GM21526 (cell line): ENCODE results near the gene C1orf141.
"Not testable (repeated sequence)": the region's sequence is repeated elsewhere in the genome, so short reads cannot be mapped to it uniquely, and the experiment has no call there.

Experiments
- ATAC-seq: cut with Tn5 transposase; IDR thresholded peaks from one replicate; pipeline ENCODE4 v1.9.1; 2021; ENCODE audit warnings: moderate library complexity; ENCODE audit not compliant: unreplicated experiment, low FRiP score

C1orf141 gene

DNA sequence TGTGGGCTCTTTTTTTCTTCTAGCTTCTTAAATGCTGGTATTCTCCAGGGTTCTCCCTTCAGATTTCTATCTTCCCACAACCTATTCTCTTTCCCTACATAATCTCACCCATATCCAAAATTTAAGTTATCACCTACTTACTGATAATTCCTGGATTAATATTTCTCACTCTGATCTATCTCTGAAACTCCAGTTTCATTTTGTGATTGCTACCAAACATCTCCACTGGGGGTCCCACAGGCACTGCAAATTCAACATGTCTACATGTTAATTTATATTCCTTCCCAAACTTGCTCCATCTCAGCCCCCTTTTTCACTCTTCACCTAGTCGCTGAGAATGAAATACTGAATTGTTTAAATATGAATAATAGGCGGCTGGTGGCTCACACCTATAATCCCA lies 9.9 kb upstream of the C1orf141 start:
- ATAC-seq = no peak

DNA sequence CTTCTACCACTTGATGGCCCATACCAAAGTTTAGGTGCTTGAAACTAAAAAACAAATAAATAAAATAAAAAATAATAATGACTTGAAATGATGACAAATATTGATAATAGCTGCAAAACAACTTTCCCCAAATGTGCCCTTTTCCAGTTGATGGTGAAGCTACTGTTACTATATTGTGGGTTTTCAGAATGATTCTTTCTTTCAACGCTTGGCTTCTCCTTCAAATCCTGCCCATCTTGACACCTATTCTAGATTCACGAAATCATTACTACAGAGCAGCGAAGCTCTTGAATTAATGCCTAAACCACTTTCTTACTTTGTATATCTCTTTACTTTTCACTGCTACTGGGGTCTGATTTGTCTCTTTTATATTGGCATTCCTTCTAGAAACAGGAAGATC lies 9.2 kb upstream of the C1orf141 start:
- ATAC-seq = no peak

DNA sequence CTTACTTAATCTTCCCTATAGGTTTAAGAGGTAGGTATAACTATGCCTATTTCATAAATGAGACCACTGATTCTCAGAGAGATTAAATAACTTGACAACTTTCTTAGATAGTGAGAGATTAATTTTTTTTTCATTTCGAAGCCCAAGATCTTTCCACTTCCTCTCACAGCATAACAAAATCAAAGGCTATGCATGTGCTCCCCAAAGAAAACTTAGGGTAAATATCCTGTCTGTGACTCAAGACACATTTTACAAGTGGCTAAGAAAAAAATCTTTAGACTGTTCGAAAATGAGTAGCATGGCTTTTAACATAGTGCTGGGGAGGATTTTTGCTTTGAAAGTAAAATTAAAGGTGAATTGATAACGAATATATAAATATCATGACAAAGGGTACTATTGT lies 8.2 kb upstream of the C1orf141 start:
- no peak for ATAC-seq

DNA sequence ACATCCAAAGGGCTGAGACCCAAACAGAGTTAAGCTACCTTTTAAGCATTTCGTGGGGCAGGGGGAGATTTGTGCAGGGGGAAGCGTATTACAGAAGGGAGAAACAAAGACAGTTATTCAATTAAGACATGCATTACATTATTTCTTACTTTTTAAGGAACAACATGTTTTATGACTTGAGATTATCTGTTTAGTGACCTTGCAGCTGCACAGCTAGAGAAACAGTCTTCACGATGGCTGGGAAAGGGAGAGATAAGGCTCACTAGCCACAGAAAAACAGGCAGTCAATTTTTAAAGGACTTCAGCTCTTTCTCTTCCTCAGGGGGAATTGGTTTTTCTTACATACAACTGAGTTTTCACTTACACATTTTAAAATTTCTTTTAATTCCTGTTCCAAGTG lies 7.1 kb upstream of the C1orf141 start:
- ATAC-seq = not testable (repeated sequence)

DNA sequence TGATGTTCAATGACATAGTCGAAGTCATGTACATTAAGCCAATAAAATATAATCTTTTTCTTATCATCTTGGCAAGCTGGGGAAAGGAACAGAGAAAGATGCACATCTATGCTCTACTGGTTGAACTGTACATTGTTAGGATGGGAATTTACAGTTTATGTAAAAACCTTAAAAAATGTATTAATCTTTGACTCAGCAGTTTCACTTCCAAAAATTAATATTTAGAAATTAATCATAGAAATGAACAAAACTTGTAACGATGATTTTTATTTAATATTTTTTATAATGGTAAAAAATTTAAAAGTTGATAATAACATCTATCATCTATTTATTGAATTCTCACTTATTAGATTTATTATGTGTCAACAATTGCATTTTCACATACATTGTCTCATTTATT lies 5.7 kb upstream of the C1orf141 start:
- no peak for ATAC-seq

DNA sequence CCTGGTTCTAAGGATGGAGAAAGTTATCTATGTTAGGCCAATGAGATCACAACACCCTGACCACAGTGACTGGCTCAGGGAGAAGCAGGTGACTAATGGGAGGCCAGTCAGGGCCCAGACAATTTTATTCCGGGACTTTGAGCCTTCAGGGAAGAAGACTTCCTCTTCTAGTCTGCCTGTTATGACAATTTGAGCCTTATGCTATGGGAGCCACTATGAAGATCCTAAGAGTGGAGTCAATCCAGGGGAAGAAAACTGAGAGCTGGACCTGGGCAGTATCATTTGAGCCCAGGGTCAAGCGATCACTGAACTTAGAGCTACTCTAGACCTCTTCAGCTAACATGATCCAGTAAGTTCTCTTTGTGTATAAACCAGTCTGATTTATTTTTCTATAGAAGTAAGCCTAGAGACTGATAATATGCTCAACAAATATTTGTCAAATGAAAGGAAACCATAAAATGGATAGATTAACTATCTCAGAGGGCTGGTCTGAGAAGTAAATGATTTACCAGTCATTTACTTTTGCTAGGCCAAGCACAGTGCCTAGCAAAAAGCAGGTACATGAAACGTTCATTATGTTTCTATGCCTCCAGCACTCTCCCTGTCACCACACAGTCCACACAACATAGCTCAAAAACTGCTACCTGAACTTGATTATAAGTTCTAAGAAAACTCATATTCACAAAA lies 4.2 kb upstream of the C1orf141 start:
- no peak for ATAC-seq

DNA sequence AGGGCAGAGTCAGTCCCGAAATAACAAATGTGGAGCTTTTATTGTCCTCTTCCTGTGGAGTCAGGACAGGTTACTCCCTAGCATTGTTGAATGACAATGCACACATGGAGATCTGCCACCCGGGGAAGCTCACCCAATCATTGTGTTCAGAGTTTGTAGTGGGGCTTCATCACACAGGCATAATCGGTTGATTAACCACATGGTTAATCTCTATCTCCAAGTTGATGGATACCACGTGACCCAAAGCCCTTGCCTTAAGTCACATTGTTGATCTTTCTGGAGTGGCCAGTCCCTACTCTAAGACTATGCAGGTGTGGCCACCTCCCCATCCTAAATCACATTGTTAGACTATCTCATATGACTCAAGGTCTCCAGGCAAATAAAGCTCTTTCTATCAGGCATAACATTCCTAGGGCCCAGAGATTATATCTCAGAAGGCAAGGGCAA lies 2.6 kb upstream of the C1orf141 start:
- no peak for ATAC-seq

DNA sequence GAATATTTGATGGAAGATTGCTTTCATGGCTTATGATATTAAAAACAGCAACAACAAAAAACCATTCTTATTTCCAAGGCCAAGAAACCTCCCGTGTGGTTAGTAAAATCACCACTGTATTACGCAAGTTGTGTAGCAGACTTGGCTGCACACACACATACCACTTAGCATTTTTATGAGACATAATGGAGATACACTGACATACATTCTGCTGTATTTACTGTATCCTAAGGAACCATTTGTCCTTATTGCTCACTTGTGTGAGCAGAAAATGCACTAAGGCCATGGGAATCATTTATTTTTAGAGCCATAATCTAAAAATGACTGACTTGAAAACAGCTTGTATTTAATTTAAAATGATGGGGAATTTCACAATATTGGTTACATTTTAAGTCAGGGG lies 584 bp upstream of the C1orf141 start:
- no peak for ATAC-seq

DNA sequence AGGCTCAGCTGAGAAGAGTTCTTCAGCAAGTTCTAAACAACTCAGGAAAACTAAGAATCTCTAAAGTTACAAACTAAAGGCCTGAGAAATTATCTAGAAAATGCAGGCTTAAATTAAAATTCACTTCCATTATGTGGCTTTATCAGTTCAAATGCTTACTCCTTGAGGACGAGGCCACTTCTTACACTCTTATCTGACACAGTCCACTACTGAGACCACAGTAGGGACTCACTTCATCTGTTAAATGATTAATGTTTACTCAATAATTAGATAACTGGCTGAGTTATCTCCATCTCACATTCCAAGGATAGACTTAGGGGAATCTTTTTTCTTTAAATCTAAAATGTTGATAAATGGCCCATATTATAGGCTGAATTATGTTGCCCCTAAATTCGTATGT lies 1.6 kb downstream of the C1orf141 start:
- no peak for ATAC-seq

DNA sequence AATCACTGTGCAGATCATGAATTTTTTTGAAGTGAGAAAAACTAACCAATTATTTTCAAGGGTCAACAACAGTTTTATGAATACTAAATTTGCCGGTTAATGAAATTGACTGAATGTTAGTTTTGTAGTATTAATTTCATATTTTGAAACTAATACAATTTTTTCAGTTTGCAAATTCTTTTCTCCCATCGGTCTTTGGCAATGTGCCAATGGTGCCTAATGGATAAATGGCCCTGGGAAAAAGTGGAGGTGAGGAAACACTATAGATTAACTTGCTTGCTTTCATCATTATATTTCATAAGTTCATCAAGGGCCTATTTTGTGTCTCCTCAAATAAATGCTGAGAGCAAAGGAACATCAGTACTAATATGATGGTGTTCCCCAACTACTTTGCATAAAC lies 4.1 kb downstream of the C1orf141 start:
- no peak for ATAC-seq

DNA sequence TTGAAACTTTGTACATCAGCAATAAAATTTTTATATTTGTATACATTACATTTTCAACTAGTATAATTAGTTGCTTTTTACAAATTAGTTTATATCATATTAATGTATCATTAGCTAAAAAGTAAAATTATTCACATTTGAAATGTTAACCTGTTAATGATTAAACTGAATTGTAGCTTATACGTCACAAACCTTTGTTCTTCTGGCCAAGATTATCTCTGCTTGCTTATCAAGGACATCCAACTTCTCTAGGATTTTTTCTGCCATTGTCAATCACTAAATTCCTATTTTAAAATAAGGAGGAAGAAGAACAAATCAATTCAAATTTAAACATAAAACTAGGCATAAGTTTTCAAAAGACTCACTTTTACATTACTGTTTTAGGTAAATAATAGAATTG lies 7.8 kb downstream of the C1orf141 start:
- ATAC-seq = no peak

DNA sequence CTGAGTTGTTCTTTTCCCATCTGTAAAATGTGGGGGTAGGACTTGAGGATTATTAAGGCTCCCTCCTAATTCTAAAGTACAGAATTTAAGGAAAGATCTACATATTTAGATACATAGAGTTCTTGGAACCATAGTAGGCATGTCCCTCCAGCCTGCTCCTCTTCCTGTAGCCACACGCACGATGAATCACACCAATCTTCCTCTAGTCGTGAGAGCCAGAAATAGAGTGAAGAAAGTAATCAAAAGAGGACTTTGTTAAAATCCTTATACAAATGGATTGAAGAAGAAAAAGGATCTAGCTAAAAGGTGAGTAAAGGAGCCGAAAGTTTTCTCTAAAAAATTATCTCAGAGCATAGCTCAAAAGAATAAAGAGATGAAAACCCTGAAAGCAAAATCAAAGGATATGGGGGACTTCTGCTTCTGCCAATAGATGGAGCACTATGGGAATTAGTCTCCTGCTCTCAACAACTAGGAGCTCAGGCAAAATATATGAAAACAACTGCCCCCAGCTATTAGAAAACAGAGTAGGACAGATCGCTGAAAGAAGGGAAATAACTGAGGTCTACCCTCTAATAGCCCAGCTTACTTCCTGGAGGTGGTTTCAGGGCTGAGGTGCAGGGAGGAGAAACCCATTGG lies 8.5 kb downstream of the C1orf141 start:
- no peak for ATAC-seq

DNA sequence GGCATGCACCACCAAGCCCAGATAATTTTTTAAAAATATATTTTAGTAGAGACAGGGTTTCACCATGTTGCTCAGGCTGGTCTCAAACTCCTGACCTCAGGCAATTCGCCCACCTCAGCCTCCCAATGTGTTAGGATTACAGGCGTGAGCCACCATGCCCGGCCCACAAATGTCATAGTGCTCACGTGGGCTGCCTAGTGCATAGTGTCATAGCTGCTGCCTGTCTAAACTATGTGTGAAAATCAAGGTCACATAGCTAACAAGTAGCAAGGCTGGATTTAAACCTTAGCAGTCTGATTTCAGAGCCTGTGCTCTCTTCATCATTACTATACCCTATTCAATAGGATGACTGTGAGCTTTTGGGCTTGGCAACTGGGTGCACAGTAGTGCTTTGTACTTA lies 10.3 kb downstream of the C1orf141 start:
- ATAC-seq = no peak

DNA sequence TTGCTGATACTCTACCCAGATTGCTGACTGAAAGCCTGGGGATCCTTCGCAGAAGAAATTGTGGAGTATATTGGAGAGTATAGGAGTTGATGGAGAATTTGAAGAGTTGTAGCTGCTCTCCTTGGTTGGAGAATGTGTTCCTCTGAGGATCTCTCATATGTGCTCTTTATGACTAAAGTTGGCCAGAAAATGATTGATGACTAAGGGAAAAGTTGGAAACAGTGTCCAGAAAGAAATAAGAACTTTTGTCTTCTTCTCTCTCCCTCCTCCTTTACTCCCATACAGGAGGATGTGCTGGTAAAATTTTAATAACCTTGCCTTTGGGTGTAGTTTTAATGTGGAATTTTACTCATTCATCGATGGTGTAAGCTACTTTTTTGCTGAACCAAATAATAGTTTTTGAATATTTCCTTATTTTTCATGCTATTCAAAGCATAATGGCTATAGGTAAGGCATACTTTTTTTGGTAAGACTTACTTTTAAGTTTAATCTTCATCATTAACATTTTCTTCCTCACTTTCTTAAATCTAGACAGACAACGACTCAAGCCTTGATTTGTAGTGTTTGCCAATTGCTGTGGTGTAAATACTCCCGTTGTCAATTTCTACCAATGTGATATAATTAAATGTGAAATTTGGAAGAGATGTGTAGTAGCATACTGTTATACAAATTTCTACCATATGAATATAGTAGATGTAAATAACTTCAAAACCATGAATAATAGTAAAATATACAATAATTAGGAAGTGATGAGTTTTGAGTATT lies 13.7 kb downstream of the C1orf141 start:
- ATAC-seq = no peak

DNA sequence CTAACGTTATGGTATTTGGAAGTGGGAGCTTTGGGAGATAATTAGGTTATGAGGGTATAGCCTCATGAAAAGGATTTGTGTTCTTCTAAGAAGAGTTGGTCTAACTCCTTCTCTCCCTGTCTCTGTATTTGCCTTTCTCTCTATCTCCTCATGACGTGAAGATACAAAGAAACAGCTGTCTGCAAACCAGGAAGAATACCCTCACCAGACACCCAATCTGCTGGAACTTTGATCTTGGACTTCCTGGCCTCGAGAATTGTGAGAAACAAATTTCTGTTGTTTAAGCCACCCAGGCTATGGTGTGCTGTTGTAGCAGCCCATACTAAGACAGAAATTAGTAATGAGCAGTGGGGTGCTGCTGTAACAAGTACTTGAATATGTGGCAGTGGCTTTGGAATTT lies 16.1 kb downstream of the C1orf141 start:
- ATAC-seq = no peak

DNA sequence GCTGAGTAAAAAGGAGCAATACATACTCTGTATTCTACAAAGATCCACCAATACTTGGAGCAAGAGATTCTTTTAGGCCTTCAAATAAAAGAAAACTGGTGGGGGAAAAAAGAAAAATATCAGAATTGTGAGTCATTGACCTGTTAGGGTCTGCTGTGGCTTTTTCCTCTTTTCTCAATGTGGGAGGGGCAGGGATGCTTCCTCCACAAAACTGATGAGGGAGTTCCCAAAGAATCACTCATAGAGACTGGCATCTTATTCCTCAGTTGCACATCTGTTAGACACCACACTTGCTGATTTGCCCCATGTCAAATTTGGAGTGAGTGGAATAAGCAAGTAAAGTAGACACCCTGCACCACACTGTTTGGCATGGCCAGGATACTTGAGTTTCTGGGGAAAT lies 16.6 kb downstream of the C1orf141 start:
- no peak for ATAC-seq

DNA sequence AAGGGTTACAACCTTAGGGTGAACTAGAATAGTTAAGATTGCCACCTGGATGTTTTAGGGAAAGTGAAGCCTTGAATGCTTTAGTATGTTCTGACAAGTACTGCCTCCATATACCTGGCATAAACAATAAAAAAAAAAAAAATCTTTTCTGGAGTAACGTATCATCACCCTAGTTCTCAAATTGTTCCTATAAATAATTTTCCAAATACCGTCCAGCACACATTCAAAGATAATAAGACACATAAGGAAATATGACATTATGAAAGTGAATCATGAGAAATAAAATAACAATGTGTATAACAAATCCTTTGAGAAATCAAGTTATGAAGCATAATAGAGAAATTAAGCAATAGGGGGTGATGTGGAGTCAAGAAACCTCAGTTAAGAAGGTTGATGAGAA lies 20.6 kb downstream of the C1orf141 start:
- ATAC-seq = no peak

DNA sequence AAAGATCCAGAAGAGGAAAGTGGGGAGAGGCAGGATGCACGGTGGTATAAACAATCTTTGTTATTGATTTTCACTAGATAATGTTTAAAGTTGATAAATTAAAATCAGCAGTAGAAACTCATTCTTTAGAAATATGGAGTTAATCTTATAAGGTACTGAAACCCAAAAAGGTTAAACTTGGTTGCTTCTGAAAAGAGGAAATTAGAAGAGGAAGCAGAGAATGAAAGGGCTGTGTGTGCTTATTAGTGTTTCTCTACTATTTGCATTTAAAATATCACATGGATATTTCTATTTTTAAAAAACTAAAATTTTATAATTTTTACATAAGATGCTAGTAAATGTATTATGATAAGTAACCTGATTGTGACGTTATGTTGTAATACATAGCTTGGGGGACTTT lies 24.4 kb downstream of the C1orf141 start:
- peak; percentile 62 for ATAC-seq

DNA sequence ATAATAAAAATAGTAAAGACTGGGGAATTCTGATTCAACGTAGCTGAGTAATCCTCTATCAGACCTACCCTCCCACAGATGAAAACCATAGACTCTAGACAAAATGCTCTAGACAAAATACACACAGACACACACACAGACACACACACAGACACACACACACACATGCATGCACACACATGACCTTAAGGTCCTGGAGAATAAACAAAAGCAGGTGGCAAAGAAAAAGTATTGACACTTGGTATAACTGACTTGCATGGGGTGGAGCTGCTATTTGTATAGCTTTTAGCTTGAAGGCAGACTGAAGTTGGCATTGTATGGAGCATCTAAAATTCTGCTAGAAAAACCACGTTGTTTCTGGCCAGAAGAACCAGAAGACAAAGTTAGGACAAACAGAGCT lies 29.3 kb downstream of the C1orf141 start:
- ATAC-seq = no peak

DNA sequence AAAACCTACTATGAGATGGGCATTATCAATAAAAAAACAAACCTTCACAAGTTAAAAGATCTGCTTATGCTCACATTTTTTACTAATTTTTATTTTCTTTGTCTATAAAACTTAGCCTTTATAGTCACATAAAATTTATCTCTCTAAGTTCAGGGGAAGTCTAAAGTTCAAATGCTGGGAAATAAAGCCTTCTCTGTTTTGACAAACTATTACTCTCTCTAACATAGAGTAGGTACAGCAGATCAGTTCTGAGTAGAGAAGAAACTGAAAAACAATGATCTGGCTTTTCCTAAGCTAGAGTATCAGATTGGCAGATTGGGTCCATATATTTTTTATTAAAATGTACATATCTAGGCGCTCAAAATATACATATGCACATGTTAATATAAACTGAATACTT lies 31.2 kb downstream of the C1orf141 start:
- no peak for ATAC-seq

DNA sequence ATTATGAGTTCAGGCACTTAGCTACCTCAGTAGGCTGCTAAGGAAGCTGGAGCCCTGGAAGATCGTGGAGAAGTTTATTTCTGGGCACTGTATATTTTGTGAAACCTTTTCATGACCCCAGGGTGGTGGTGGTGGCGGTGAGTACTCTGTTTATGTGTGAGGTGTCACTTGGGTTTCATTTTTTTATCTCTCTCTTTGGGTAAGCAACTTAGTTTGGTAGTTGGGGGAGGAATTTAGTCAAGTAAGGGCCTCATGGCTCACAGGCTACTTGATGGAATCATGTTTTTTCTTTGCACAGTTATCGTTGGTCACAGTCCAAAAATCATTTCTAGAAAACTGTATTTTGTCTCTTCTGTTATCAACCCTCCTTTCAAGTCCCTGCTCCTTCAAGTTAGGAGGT lies 33.9 kb downstream of the C1orf141 start:
- no peak for ATAC-seq

DNA sequence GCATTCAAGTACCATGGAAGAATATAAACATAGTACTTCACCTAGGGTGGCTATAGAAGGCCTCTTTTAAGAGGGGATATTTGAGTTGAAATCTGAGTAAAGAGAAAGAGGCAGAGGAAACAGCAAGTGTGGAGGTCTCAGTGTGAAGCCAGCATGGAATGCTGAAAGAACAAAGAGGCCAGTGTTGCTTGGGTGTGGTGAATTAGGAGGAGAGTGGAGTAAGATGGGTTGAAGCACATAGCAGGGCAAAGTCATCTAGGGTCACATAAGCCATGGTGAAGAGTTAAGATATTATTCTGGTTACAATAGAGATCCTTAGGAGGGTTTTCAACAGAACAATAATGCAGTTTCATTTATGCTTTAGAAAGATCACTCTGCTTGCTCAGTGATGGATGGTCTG lies 37.5 kb downstream of the C1orf141 start:
- ATAC-seq = no peak
